ENCODE results near the gene METAP1D.

The METAP1D gene

DNA sequence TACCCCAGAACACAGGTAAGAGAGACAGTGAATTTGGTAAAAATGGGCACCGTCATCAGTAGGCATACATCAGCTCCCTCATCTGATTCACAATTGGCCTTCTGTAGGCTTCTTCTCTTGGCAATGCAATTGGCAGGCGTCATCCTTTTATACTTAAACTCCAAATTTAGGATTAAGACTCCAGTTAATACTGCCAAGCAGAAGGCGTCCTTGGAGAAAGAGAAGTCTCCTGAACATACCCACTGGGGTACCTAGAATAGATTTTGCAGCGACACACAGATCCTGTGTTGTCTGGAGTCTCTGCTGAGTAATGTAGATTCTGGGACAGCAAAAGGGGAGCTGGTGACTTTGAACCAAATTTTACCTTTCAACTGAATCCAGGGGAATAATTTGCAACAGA, 592 bp upstream of the METAP1D start:
- DNase-seq = no peak

GRCh38 chr2:172000696-172001361, 1.1 kb downstream of the METAP1D start:
- DNase-seq = no peak

DNA sequence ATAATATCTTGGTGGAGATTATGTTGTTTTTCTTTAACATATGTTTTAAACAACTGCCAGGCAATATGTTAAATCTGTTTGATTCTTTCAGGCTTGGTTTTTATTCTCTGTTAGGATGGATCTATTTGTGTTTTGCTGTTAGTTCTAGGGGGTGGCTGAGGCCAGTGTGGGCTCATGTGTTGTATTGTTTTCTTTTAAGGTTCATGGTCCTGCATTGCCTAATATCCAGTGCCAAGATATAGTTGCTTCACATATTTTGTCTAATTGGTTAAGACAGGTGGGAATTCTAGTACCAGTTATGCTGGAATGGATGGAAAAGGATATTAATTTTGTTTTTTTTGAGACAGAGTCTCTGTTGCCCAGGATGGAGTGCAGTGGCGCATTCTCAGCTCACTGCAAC, 7.6 kb downstream of the METAP1D start:
- no peak for DNase-seq

- DNase-seq = no peak
These were observed 10.1 kb downstream of the METAP1D start for GRCh38 chr2:172009823-172010222.

- no peak for DNase-seq
These were observed 12.2 kb downstream of the METAP1D start for GRCh38 chr2:172011812-172012575.

GRCh38 chr2:172012677-172013391, 13.1 kb downstream of the METAP1D start:
- DNase-seq = no peak

DNA sequence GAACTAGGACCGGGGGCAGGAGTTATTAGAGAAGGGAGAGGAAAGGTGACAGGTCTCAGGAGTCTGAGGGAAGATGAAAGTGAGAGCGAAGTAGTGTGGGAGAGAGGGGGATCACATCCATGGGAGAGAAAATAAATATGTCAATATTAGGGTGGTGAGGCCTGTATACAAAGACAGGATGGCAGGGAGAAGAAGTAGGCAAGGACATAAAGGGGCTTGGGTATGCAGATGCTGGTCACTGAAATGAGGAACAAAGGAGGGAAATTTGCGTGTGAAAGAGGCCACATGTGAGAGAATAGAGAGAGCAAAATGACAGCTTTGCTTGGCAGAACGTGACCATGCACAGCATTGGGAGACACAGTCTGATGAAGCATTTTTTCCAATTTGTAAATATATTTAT, 13.6 kb downstream of the METAP1D start:
- DNase-seq = no peak

- DNase-seq = no peak
These were observed 21.6 kb downstream of the METAP1D start for GRCh38 chr2:172021074-172021931.

GRCh38 chr2:172021955-172022354, 22.2 kb downstream of the METAP1D start:
- peak; percentile 66 for DNase-seq

GRCh38 chr2:172031536-172031935, 31.8 kb downstream of the METAP1D start:
- no peak for DNase-seq

- DNase-seq = peak; percentile 31
These were observed 38.4 kb downstream of the METAP1D start for GRCh38 chr2:172038121-172038520.

GRCh38 chr2:172038604-172039003, 38.9 kb downstream of the METAP1D start:
- peak; percentile 92 for DNase-seq

GRCh38 chr2:172039011-172039704, 39.4 kb downstream of the METAP1D start:
- DNase-seq = no peak

DNA sequence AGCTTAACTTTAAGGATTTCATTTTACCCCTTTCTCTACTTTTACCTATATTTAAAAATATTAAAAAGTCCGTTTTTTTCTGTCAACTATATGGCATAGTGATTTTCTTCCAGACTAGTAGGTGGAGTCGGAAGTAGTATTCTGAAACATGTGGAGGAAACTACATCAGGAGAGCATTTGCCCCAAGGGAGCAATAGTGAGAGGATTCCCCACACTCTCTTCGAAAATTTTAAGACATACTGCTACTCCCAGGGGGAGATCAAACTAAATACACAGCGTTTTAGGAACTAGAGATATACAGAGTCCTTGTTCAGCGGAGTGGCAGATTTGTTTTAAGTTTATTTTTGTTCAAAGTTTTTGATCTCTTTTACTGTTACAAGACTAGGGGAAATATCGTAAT, 40.6 kb downstream of the METAP1D start:
- DNase-seq = no peak

DNA sequence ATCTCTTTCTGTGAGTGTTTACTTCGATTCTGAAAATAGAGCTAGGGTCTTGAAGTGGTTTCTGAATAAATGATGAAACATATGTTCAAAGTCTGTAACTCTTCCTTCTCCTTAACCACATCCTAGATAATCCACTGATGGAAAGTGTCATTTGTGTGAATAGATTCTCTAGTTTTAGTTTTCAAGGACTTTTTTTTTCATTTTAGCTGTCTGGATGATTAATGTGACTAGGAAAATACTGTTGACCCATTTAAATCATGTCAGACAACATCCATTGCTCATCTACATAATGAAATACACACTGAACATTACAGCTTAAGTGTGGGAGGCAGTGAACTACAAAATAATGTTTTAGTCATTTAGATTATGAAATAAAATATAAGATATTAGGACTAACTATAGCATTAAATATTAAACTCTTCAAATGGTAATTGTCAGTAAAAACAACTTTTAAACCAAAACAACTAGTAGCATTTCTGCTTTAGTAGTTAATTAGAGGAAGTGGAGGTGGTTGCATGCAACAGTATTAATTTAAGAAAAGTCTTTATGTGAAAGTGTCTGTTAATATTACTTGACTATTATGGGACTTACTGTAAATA, 46.4 kb downstream of the METAP1D start:
- DNase-seq = no peak

DNA sequence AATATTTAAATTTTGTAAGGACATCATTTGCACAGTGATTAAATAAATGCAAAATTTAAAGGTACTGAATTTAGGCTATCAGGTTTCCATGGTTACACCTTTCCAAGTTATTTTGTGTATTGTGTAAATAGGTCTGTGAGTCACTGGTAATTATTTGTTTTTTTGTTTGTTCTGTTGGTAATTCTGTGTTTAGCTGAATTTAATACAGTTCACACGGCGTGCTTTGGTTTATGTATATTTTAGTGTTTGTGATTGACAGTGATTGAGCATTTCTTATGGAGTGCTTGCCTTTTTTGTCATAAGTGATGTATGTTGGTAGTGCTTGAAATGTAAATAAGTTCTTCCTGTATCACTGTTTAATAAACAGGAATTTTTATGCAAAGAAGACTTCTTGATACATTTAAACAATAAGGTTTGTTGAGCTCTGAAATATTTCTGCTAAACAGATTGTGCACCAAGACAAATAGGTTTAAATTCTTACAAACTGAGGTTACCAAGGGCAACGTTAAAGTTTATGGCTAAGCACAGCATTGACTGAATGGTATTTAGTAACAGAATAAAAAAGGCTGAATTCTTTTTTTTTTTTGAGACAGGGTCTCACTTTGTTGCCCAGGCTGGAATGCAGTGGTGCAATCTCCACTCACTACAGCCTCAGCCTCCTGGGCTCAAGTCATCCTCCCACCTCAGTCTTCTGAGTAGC, 47.3 kb downstream of the METAP1D start:
- no peak for DNase-seq

GRCh38 chr2:172047566-172048507, 48.1 kb downstream of the METAP1D start:
- DNase-seq = no peak

- no peak for DNase-seq
These were observed 49.1 kb downstream of the METAP1D start for GRCh38 chr2:172048508-172049503.
